ENCODE measurements around the gene TAOK1. TPM values are rescaled to one million over a fixed set of nuclear protein-coding genes. Genes with fewer than 3 reads are reported as not detected.

TAOK1 gene
- total and polyA plus RNA-seq, 9 of the 15 experiments (the other 6 are each of a cell fraction or from before 2014, with no cell fraction given): 3.2 to 33.1 (median 16.5) TPM

- TF ChIP-seq, protein P1, sequence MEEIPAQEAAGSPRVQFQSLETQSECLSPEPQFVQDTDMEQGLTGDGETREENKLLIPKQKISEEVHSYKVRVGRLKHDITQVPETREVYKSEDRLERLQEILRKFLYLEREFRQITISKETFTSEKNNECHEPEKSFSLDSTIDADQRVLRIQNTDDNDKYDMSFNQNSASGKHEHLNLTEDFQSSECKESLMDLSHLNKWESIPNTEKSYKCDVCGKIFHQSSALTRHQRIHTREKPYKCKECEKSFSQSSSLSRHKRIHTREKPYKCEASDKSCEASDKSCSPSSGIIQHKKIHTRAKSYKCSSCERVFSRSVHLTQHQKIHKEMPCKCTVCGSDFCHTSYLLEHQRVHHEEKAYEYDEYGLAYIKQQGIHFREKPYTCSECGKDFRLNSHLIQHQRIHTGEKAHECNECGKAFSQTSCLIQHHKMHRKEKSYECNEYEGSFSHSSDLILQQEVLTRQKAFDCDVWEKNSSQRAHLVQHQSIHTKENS (CRISPR knock-in tag; IDR thresholded peaks at IDR 0.05): no peak
- TF ChIP-seq RBM34 (IDR thresholded peaks at IDR 0.05; ENCODE audit: borderline replicate concordance, insufficient read depth, low read length) (no peak), ZNF347 (CRISPR knock-in tag; IDR thresholded peaks at IDR 0.05; ENCODE audit: low read depth) (no peak), MYBL2 (IDR thresholded peaks at IDR 0.05; ENCODE audit: low read depth) (no peak), MYBL2 (CRISPR knock-in tag; IDR thresholded peaks at IDR 0.05; ENCODE audit: borderline replicate concordance) (no peak), THRAP3 (IDR thresholded peaks at IDR 0.05; ENCODE audit: borderline replicate concordance) (no peak), KAT7 (CRISPR knock-in tag; IDR thresholded peaks at IDR 0.05; ENCODE audit: borderline replicate concordance) (no peak), ETS1 (conservative IDR thresholded peaks at IDR 0.05; ENCODE audit: control insufficient read depth, low read depth, low read length) (no peak), JUNB (CRISPR knock-in tag; conservative IDR thresholded peaks at IDR 0.05) (no peak), ZFX (CRISPR knock-in tag; IDR thresholded peaks at IDR 0.05) (peak; percentile 38), PHF21A (IDR thresholded peaks at IDR 0.05; ENCODE audit: borderline replicate concordance, low read depth) (no peak), NRF1 (conservative IDR thresholded peaks at IDR 0.05 in 1 of 2, IDR thresholded peaks at IDR 0.05 in 1 of 2) (peak in 1 of 2 experiments; percentile 21; a peak in 1 of 4 replicates), NR4A1 (CRISPR knock-in tag; IDR thresholded peaks at IDR 0.05) (no peak), NR4A1 (tag; IDR thresholded peaks at IDR 0.05) (no peak), ASH1L (IDR thresholded peaks at IDR 0.05; ENCODE audit: borderline replicate concordance, low read depth, partially characterized antibody) (no peak), TOE1 (IDR thresholded peaks at IDR 0.05; ENCODE audit: borderline replicate concordance) (0 out of 2 replicates have a peak, but pooled peaks have one; percentile 30), TOE1 (CRISPR knock-in tag; IDR thresholded peaks at IDR 0.05; ENCODE audit: borderline replicate concordance, low read depth) (no peak), ZNF507 (tag; conservative IDR thresholded peaks at IDR 0.05) (no peak), HNRNPUL1 (IDR thresholded peaks at IDR 0.05; ENCODE audit: low read length) (no peak)
- TF ChIP-seq, protein P2, sequence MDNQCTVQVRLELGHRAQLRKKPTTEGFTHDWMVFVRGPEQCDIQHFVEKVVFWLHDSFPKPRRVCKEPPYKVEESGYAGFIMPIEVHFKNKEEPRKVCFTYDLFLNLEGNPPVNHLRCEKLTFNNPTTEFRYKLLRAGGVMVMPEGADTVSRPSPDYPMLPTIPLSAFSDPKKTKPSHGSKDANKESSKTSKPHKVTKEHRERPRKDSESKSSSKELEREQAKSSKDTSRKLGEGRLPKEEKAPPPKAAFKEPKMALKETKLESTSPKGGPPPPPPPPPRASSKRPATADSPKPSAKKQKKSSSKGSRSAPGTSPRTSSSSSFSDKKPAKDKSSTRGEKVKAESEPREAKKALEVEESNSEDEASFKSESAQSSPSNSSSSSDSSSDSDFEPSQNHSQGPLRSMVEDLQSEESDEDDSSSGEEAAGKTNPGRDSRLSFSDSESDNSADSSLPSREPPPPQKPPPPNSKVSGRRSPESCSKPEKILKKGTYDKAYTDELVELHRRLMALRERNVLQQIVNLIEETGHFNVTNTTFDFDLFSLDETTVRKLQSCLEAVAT (IDR thresholded peaks at IDR 0.05): no peak
- TF ChIP-seq, protein P3, sequence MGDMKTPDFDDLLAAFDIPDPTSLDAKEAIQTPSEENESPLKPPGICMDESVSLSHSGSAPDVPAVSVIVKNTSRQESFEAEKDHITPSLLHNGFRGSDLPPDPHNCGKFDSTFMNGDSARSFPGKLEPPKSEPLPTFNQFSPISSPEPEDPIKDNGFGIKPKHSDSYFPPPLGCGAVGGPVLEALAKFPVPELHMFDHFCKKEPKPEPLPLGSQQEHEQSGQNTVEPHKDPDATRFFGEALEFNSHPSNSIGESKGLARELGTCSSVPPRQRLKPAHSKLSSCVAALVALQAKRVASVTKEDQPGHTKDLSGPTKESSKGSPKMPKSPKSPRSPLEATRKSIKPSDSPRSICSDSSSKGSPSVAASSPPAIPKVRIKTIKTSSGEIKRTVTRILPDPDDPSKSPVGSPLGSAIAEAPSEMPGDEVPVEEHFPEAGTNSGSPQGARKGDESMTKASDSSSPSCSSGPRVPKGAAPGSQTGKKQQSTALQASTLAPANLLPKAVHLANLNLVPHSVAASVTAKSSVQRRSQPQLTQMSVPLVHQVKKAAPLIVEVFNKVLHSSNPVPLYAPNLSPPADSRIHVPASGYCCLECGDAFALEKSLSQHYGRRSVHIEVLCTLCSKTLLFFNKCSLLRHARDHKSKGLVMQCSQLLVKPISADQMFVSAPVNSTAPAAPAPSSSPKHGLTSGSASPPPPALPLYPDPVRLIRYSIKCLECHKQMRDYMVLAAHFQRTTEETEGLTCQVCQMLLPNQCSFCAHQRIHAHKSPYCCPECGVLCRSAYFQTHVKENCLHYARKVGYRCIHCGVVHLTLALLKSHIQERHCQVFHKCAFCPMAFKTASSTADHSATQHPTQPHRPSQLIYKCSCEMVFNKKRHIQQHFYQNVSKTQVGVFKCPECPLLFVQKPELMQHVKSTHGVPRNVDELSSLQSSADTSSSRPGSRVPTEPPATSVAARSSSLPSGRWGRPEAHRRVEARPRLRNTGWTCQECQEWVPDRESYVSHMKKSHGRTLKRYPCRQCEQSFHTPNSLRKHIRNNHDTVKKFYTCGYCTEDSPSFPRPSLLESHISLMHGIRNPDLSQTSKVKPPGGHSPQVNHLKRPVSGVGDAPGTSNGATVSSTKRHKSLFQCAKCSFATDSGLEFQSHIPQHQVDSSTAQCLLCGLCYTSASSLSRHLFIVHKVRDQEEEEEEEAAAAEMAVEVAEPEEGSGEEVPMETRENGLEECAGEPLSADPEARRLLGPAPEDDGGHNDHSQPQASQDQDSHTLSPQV (IDR thresholded peaks at IDR 0.05): 0 out of 2 replicates have a peak, but pooled peaks have one; percentile 56
Measured at GRCh38 chr17:29591146-29591736, 201.1 kb downstream of the TAOK1 start (continued).

Data from K562 (cell line).